ENCODE data around the gene RHBDF2.
"Not testable (repeated sequence)": the region's sequence is repeated elsewhere in the genome, so short reads cannot be mapped to it uniquely, and the experiment has no call there.

Gene RHBDF2

DNA sequence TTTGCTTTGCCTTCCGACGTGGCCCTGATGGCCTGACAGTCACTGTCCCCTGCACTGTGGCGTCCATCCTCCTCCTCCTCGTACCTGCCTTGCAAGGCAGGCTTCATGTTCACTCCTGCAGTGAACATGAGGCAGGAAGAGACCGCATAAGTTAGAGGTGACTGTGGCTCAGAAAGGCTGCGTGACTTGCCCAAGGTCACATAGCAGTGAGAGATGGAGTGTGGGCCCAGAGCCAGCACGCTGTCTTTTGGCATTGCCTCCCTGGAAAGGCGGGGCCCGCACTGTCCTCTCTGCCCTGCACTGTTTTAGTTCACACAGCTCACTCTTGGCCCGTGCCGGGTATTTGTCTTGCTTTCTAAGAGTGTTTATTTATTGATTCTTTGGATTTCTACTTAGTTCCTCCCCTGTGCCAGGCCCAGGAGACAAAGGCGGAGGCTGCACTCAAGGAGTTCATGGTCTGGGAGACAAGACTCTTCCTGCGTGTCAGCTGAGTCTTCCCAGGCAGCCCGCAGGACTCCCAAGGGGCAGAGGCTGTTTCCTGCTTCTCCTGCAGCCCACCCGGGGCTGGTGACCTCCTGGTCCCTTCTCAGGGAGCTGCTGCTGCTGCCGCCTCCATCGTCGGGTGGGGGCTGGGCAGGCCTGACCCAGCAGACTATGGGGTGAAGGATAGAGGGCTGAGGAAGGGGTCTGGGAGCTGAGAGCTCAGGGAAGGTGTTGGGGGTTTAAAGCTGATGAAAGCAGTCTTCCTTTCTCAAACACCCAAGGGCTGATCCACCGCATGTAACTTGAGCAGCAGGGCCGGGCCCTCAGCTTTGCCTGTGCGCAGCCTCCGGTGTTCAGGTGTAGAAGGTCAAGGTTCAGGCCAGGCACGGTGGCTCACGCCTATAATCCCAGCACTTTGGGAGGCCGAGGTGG, 23.6 kb upstream of the RHBDF2 start:
- no peak for DNase-seq (ENCODE audit: low read depth in 3 of 3)

GRCh38 chr17:76523084-76524037, 22.1 kb upstream of the RHBDF2 start:
- DNase-seq (ENCODE audit: low read depth in 3 of 3) = peak; percentile 60 to 75 (median 64)

GRCh38 chr17:76521683-76522082, 20.5 kb upstream of the RHBDF2 start:
- not testable (repeated sequence) for DNase-seq (ENCODE audit: low read depth in 3 of 3)

DNA sequence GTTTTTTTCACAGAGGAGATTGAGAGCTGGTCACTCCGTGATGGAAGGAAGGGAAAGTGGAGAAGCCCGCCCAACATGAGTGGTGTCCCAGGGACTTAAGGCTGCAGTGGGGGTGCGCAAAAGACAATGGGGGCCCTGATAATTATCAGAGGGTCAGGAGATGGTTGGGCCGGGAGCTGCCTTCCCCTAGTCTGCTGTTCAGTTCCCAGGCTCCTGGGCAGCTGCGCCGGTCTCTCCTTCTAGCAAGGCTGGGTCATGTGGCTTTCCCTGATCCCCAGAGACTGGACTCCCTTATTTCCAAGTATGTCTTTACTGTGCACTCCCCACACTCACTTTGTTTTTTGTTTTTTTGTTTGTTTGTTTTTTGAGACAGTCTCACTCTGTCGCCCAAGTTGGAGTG, 20.0 kb upstream of the RHBDF2 start:
- no peak for DNase-seq (ENCODE audit: low read depth in 3 of 3)

DNA sequence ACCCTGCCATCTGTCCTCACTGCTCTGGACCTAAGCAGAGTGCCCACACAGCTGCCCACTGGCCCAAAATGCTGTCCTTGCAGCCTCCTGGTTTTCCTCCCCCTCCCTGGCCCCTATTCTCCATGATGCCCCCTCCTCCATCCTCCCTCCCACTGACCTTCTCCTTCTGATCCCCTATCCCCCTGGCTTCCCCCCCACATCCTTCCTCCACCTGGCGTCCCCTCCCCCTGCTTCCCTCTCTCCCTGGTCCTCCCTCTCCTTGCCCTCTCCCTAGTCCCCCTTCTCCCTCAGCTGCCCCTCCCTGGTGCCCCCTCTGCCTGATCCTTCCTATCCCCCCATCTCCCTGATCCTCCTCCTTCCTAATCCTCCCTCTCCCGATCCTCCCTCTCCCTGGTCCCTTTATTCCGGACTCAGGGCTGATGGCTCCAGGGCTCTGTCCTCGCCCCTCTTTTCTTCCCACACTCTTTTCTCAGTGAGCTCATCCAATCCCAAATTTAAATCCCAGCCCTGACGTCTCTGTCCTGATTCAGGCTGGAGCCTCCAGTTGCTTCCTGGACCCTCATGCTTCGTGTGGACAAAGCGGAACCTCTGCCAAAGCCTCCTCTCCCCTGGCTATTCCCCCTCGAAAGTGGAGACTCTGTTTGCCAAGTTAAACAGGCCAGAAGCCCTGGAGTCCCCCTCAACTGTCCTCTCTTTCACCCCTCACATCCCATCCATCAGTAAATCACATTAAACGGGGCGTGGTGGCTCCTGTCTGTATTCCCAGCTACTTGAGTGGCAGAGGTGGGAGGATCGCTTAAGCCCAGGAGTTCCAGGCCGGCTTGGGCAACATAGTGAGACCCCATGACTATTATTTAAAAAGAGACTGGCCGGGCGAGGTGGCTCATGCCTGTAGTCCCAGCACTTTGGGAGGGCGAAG, 18.1 kb upstream of the RHBDF2 start:
- no peak for DNase-seq (ENCODE audit: low read depth in 3 of 3)

- DNase-seq (ENCODE audit: low read depth in 3 of 3) = no peak
Observed at GRCh38 chr17:76517638-76518038, 16.4 kb upstream of the RHBDF2 start.

DNA sequence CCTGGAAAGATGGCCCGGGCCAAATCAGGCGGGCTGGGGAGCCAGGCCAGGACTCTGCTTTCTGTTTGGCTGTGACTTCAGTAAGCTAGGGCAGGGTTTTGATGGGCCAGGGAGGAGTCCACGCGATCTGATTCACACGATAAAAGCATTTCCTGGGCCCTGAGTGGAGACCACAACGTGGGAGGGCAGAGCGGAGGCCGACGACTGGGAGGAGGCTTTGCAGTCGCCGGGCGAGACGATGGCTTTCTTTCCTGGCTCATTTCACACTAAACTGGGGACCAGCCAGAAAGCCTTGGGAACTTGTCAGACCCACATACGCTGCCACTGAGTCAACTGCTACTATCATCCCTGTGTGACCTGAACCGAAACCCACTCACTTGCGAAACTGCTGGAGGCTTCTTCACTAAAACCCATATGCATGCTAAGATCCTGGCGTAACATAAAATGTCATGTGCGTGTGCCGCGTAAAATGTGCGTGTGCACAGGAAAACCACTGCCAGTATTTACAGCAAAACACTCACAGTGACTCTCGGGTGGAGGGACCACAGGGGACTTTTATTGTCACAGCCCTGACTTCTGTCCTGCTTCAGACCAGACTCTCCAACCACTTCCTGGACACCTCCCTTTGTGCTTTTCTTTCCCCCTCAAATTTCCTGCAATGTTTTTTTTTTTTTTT, 14.2 kb upstream of the RHBDF2 start:
- peak; percentile 47 to 78 (median 70) for DNase-seq (ENCODE audit: low read depth in 3 of 3)

DNA sequence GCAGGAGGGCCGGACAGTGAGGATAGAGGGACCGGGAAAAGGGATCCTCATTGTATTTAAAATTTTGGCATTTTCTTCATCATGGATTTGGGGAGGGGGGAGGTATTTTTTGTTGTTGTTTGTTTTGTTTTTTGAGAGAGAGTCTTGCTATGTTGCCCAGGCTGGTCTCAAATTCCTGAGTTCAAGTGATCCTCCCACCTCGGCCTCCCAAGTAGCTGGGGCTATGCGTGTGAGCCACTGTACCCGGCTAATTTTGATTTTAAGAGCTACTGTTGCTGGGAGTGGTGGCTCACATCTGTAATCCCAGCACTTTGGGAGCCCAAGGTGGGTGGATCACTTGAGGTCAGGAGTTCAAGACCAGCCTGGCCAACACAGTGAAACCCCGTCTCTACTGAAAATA, 13.1 kb upstream of the RHBDF2 start:
- not testable (repeated sequence) for DNase-seq (ENCODE audit: low read depth in 3 of 3)

- no peak for DNase-seq (ENCODE audit: low read depth in 3 of 3)
Observed at GRCh38 chr17:76513306-76513692, 12.1 kb upstream of the RHBDF2 start.

DNA sequence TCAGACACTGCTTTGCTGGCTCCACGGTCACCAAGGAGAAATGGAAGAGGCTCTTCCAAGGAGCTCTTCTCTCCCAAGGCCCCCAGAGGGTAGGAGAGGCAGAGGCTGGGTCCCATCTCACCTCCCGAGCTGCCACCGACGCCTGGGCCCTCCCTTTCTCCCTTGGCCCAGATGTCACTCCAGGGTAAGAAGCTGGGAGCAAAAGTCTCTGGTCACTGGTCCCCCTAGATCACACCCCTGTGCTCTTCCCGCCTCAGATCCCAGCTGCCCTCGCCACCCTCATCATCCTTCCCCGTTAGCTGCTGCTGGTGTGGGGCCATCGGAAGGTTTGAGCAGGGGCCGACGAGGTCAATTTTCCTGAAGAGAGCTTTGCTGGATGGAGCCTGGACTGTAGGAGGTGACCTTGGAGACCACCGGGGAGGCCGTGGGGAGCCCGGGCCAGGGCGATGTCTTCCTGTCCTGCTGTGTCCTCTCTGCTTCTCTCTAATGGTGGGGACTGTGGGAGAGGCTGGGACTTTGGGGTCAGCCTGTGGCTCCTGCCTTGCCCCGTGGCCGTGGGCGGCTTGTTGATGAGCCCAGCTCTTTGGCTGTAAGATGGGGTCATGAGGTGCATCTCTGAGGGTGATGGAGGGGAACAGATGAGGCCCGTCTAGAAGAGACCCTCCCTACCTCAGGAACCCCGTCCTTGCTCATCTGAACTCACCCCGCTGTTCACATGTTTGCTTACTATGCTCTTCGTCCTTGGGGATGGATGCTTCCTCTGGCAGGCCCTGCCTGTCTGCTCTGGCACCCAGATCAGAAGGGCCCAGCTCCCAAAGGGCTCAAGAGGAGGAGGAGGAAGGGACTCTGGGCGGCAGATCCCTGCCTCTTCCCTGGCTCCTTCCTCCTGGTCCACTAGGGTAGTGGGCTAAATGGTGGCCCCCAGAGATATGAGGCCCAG, 11.4 kb upstream of the RHBDF2 start:
- no peak for DNase-seq (ENCODE audit: low read depth in 3 of 3)

DNA sequence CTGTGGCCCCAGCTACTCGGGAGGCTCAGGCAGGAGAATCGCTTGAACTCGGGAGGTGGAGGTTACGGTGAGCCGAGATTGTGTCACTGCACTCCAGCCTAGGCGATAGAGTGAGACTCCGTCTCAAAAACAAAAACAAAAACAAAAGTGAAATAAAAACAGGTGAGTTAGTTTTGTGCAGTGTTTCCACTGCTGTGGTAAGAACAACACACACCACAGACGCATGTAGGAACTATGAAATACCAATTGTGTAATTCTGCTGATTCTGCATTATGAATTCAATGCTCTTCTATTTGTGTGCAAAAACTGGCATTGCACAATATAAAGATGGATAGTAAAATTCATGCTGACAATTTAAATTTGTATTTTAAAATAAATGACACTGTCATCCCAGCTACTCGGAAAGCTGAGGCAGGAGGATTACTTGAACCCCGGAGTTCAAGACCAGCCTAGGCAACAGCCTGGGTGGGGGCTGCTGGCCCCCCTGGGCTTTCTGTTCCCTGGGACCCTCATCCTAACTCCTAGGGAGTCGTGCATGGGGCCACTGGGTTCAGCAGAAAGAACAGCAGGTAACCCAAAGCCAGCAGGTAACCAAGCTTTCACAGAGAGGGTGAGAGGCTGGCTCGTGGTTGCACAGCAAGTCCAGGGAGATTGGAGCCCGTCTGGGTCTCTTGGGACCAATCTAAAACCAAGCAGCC, 10.6 kb upstream of the RHBDF2 start:
- no peak for DNase-seq (ENCODE audit: low read depth in 3 of 3)

DNA sequence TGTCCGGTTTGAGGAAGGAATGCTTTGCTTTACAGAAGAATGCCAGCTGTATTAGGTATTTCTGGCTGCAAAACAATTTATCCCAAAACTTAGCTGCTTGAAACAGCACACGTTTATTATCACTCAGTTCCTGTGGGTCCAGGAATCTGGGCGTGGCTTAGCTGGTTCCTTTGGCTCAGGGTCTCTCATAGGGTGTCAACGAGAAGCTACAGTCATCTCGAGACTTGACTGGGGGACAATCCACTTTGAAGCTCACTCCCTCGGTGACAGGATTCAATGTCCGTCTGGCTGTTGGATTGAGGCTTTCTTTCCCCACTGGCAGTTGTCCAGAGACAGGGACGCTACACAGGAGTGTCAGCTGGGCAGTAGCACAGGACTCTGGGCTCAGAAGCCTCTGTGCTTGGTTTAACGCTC, 9.6 kb upstream of the RHBDF2 start:
- DNase-seq (ENCODE audit: low read depth in 3 of 3) = no peak

GRCh38 chr17:76508472-76509063, 7.3 kb upstream of the RHBDF2 start:
- not testable (repeated sequence) for DNase-seq (ENCODE audit: low read depth in 3 of 3)

DNA sequence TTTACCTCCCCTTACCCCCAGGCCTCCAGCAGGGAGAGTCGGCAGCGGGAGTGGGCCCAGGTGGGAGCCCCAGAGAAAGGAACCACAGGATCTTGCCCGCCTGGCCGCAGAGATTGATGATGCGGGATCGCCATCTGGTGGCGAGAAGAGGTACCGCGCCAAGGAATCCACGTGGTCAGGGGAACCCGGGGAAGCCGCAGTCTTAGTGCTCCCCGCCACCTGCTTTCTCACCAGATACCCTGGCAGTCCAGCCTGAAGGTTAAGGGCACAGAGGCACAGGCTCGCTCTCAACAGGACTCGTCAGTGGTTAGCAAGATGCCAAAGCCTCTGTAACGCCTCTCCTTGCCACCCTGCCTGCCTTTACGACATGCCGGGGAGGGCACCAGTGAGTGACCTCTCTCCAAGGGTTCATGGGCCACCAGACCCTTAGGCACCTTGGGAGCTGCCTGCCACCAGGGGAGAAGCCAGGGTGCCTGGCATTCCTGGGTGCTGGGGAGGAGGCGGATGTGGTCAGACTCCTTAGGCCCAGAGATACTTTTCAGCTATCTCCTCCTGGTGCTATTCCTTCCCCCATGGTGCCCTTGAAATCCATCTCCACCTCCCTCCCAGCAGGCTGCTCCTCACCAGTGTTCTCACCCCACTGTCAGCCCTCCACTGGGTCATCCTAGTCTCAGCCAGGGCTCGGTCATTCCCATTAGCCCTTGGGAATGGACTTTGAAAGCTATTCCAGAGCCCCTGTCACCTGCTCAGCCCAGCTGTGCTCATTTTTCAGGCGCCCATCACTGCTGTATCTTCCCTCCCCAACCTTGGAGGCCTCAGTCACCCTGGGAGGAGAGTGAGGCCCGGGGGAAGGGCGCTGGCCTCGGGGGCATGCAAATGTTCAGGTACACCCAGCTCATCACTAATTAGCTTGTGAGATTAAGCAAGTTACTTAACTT, 5.5 kb upstream of the RHBDF2 start:
- peak; percentile 79 to 88 (median 81) for DNase-seq (ENCODE audit: low read depth in 3 of 3)

DNA sequence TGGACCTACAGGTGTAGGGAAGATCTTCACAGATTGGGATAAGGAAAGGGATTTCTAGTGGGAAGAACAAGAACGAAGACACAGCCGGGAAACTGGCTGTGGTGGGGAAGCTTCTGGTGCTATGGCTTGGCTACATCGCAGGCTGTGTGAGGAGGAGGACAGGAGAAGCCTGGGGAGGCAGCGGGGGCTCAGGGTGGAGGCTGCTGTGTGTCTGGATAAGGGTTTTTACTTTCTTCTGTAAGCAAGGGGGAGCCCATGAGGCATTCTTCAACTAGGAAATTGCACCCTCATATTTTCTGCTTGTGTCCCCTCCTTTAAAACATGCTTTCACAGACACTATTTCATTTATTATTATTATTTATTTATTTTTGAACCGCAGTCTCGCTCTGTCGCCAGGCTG, 2.9 kb upstream of the RHBDF2 start:
- no peak for DNase-seq (ENCODE audit: low read depth in 3 of 3)

DNA sequence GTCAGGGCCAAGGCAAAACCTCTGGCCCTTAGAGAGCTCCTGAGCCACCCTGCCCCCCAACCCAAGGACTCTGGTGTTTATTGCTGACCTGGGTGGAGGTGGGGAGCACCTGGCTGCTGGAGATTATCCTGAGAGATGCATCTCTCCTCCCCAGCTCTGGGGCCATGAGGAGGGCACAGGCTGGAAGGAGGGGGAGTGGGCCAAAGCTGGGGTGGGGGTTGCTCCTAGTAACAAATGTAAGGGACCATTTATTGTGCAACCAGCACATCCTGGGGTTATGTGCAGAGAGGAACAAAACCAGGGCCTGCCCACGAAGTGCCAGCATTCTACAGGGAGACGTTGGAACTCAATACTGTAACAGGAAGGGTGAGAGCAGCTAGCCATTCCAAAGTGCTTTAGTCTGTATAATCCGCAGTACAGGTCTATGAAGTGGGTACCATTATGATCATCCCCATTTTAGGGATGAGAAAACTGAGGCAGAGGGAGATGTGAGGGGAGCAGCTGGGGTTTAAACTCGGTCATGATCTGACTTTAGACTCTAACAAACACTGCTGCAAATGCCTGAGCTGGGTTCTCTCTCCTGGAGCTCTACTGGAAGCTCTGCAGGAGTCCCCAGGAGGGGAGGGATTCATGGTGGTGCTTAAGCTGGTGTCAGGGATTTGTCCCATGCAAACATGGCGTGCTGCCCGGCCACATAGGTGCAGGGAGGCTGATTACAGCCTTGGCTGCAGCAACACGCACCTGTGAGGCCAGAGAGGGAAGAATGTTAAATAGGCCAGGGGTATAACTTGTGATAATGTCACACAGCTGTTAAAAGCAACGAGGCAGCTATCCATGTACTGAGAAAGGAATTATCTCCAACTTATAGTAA, 1.4 kb upstream of the RHBDF2 start:
- DNase-seq (ENCODE audit: low read depth in 3 of 3) = no peak

Measured in stimulated activated CD4-positive, alpha-beta T cell treated with anti-CD3 and anti-CD28 coated beads, TNF-alpha, amount 100 ng/mL, for 24 hours (primary cell).